Hepatocyte (in vitro differentiated cells): Measurements from ENCODE around the gene TMPRSS7.

Source experiments
- CTCF ChIP-seq: fragments of 200-600 bp; sonication (generic); IDR thresholded peaks from 2 replicates; pipeline ENCODE4 v1.5.1; 2016; ENCODE audit warnings: antibody characterized with exemption, mild to moderate bottlenecking; ENCODE audit not compliant: poor library complexity
- EZH2 ChIP-seq: fragments of 200-600 bp; sonication (generic); IDR thresholded peaks from 2 replicates; pipeline ENCODE4 v1.6.1; 2016; ENCODE audit warnings: antibody characterized with exemption, mild to moderate bottlenecking, borderline replicate concordance
- EZH2phosphoT487 ChIP-seq: fragments of 200-600 bp; sonication (generic); IDR thresholded peaks from one replicate; pipeline ENCODE4 v1.6.1; 2018; ENCODE audit warnings: antibody characterized with exemption, mild to moderate bottlenecking, low read depth, moderate library complexity; ENCODE audit not compliant: unreplicated experiment, severe bottlenecking

GRCh38 chr3:112109322-112109721 is 74.8 kb downstream of the TMPRSS7 start:
- TF ChIP-seq CTCF = no peak
- TF ChIP-seq EZH2 = no peak
- no peak for TF ChIP-seq EZH2phosphoT487
